Measurements from ENCODE around the gene ELL2. TPM values are rescaled to one million over a fixed set of nuclear protein-coding genes. Genes with fewer than 3 reads are reported as not detected.

The ELL2 gene
- total RNA-seq, 3 donors from 2014 or later (not counting 1 experiment from before 2014, with no cell fraction given) = 52.8 to 78.2 (median 69.4) TPM

- no peak overlapping the region for H3K4me3 Mint-ChIP-seq
- H3K27ac Mint-ChIP-seq = peak overlapping the region in 1 of 2 donors; percentile 8
- intact Hi-C loops (cut with micrococcal nuclease) = no loop called here
- no peak for TF ChIP-seq CTCF (IDR thresholded peaks at IDR 0.05)
- Histone ChIP-seq H3K27ac (ENCODE audit: low read length) (no peak overlapping the region), H3K9me3 (ENCODE audit: control insufficient read depth, insufficient read depth, low read length) (no peaks in the 10 kb centered on the region), H3K4me1 (ENCODE audit: control insufficient read depth, insufficient read depth, low read length) (peaks cover 9% of the 10 kb centered on the region), H3K4me3 (ENCODE audit: low read length) (no peak overlapping the region), H3K36me3 (ENCODE audit: control insufficient read depth, insufficient read depth, low read length) (no peaks in the 10 kb centered on the region), H3K27me3 (ENCODE audit: control insufficient read depth, insufficient read depth, low read length) (no peaks in the 10 kb centered on the region)
- ATAC-seq = no peak
- no peaks in the 10 kb centered on the region for H3K27me3 Mint-ChIP-seq (ENCODE audit: low read depth in 2 of 2)
- no peaks in the 10 kb centered on the region for H3K9me3 Mint-ChIP-seq
- no peak for DNase-seq
- H3K36me3 Mint-ChIP-seq = no peaks in the 10 kb centered on the region
- H3K4me1 Mint-ChIP-seq = peaks cover 12 to 18% of the 10 kb centered on the region in 2 donors
- 90% methylated on average over 2 of the region's 3 CpGs for WGBS (ENCODE audit: insufficient coverage)
Observed at GRCh38 chr5:95931079-95931833, 30.4 kb downstream of the ELL2 start.

GRCh38 chr5:95930141-95930930 is 31.3 kb downstream of the ELL2 start:
- Mint-ChIP-seq H3K27me3 (ENCODE audit: low read depth in 2 of 2) (no peaks in the 10 kb centered on the region), H3K4me1 (peaks cover 12 to 18% of the 10 kb centered on the region in 2 donors), H3K36me3 (no peaks in the 10 kb centered on the region), H3K27ac (no peak overlapping the region), H3K4me3 (no peak overlapping the region), H3K9me3 (no peaks in the 10 kb centered on the region)
- no peaks in the 10 kb centered on the region for H3K9me3 ChIP-seq (ENCODE audit: control insufficient read depth, insufficient read depth, low read length)
- 86% methylated on average over 2 of the region's 4 CpGs for WGBS (ENCODE audit: insufficient coverage)
- no peaks in the 10 kb centered on the region for H3K36me3 ChIP-seq (ENCODE audit: control insufficient read depth, insufficient read depth, low read length)
- peaks cover 9% of the 10 kb centered on the region for H3K4me1 ChIP-seq (ENCODE audit: control insufficient read depth, insufficient read depth, low read length)
- intact Hi-C loops (cut with micrococcal nuclease) = no loop called here
- TF ChIP-seq CTCF (IDR thresholded peaks at IDR 0.05) = no peak
- ATAC-seq (no peak), DNase-seq (no peak)
- H3K27ac ChIP-seq (ENCODE audit: low read length) = no peak overlapping the region
- no peak overlapping the region for H3K4me3 ChIP-seq (ENCODE audit: low read length)
- H3K27me3 ChIP-seq (ENCODE audit: control insufficient read depth, insufficient read depth, low read length) = no peaks in the 10 kb centered on the region

GRCh38 chr5:95928724-95929253 is 32.9 kb downstream of the ELL2 start:
- ATAC-seq = no peak
- Histone ChIP-seq H3K9me3 (ENCODE audit: control insufficient read depth, insufficient read depth, low read length) (no peaks in the 10 kb centered on the region), H3K27ac (ENCODE audit: low read length) (no peak overlapping the region), H3K27me3 (ENCODE audit: control insufficient read depth, insufficient read depth, low read length) (no peaks in the 10 kb centered on the region), H3K36me3 (ENCODE audit: control insufficient read depth, insufficient read depth, low read length) (no peaks in the 10 kb centered on the region), H3K4me1 (ENCODE audit: control insufficient read depth, insufficient read depth, low read length) (peaks cover 12% of the 10 kb centered on the region), H3K4me3 (ENCODE audit: low read length) (no peak overlapping the region)
- no peaks in the 10 kb centered on the region for H3K27me3 Mint-ChIP-seq (ENCODE audit: low read depth in 2 of 2)
- H3K27ac Mint-ChIP-seq = no peak overlapping the region
- no peak for TF ChIP-seq CTCF (IDR thresholded peaks at IDR 0.05)
- peaks cover 4 to 12% of the 10 kb centered on the region in 2 donors for H3K4me1 Mint-ChIP-seq
- no peaks in the 10 kb centered on the region for H3K36me3 Mint-ChIP-seq
- WGBS (ENCODE audit: insufficient coverage) = 96% methylated on average over 7 of the region's 7 CpGs
- intact Hi-C loops (cut with micrococcal nuclease) = no loop called here
- no peaks in the 10 kb centered on the region for H3K9me3 Mint-ChIP-seq
- H3K4me3 Mint-ChIP-seq = no peak overlapping the region
- no peak for DNase-seq

Measured in natural killer cell (primary cell).